ENCODE results near the gene RPS21. TPM values are rescaled to one million over a fixed set of nuclear protein-coding genes. Genes with fewer than 3 reads are reported as not detected.

The RPS21 gene
- total RNA-seq, 2 experiments from 2014 or later = 2,995 to 3,072 TPM

Other genes with a start within 250 kb of the RPS21 start
- 100 to 1,000 TPM; 287 to 288 TPM for gene PSMA7, start 243.7 kb upstream of the RPS21 start, total RNA-seq
- gene SS18L1, start 243.3 kb upstream of the RPS21 start, total RNA-seq = 10 to 100 TPM; 14.5 to 18.0 TPM
- 10 to 100 TPM; 34.3 to 36.4 TPM for gene MTG2, start 204.1 kb upstream of the RPS21 start, total RNA-seq
- gene HRH3, start 166.8 kb upstream of the RPS21 start, total RNA-seq = not detected
- 10 to 100 TPM; 23.6 to 24.7 TPM for gene OSBPL2, start 148.6 kb upstream of the RPS21 start, total RNA-seq
- gene ADRM1, start 84.1 kb upstream of the RPS21 start, total RNA-seq = 10 to 100 TPM; 77.4 to 81.5 TPM
- 1 to 10 TPM in 1 of 2 experiments, under 1 TPM in 1; 0.81 to 1.5 TPM for gene LAMA5, start 19.8 kb upstream of the RPS21 start, total RNA-seq
- 1 to 10 TPM; 3.6 to 5.1 TPM for gene CABLES2, start 20.2 kb downstream of the RPS21 start, total RNA-seq
- gene RBBP8NL, start 40.4 kb downstream of the RPS21 start, total RNA-seq = not detected
- not detected for gene GATA5, start 88.9 kb downstream of the RPS21 start, total RNA-seq